Esophagus squamous epithelium (tissue), 5 donors: ENCODE results near the gene ARIH2. TPM values are rescaled to one million over a fixed set of nuclear protein-coding genes. Genes with fewer than 3 reads are reported as not detected.

Experiments
- DNase-seq: peaks from one replicate; lab custom pipeline; 2025; lab: John Stamatoyannopoulos, UW
- H3K27ac ChIP-seq, 4 donors: fragments of 200-600 bp; sonication (generic); one replicate each; pipeline ENCODE4 v1.5.1; 2016 to 2019; ENCODE audit warnings: mild to moderate bottlenecking in 1 of 4
- H3K27me3 ChIP-seq, 4 donors: fragments of 200-600 bp; sonication (generic); 1 replicate in 3 of 4; 2 replicates in 1 of 4; pipeline versions ENCODE4 v1.5.1 to v1.6.0; 2017 to 2021; ENCODE audit warnings: antibody characterized with exemption in 1 of 4
- H3K36me3 ChIP-seq, 3 donors: fragments of 200-600 bp; sonication (generic); one replicate each; pipeline ENCODE4 v1.5.1; 2016 to 2019
- H3K4me1 ChIP-seq, 3 donors: fragments of 200-600 bp; sonication (generic); one replicate each; pipeline ENCODE4 v1.5.1; 2017 to 2019
- H3K4me3 ChIP-seq, 4 donors: fragments of 200-600 bp; sonication (generic); 1 replicate in 3 of 4; 2 replicates in 1 of 4; pipeline ENCODE4 v1.5.1; 2016 to 2019; ENCODE audit warnings: mild to moderate bottlenecking in 2 of 4, moderate library complexity in 1 of 4
- H3K9me3 ChIP-seq, 3 donors: fragments of 200-600 bp; sonication (generic); one replicate each; pipeline ENCODE4 v1.5.1; 2016 to 2019
- CTCF ChIP-seq, 6 experiments: fragments of 450-650 bp in 4 of 6; fragments of 200-600 bp in 2 of 6; sonication (generic) in 2 of 6; IDR thresholded peaks; one replicate each; pipeline ENCODE4 v1.5.1; 2016 to 2019; ENCODE audit warnings: antibody characterized with exemption in 6 of 6, mild to moderate bottlenecking in 4 of 6, moderate library complexity in 4 of 6
- POLR2A ChIP-seq, 4 donors: fragments of 450-650 bp; IDR thresholded peaks; one replicate each; pipeline ENCODE4 v1.6.1; 2017; ENCODE audit warnings: antibody characterized with exemption in 4 of 4, mild to moderate bottlenecking in 4 of 4, moderate library complexity in 3 of 4
- WGBS, 2 donors: methylation state at CpG; one replicate each; pipeline ENCODE4 v1.1.5; 2018; 5-methylcytosine and 5-hydroxymethylcytosine counted together
- intact Hi-C: fragments of 100-400 bp; cut with DNase I; formaldehyde crosslinking; loops from one replicate; pipeline ENCODE4 v1.15.0; 2022
- total RNA-seq, 4 donors: library from RNA; depleted of rRNA; stranded (reverse); fragments of >200 nt; gene quantifications; one replicate each; pipeline ENCODE4 v1.1.0, GENCODE V29; 2016
- donor health status: DM: yes; HTN: yes; CAD: no.

ARIH2 gene
- total RNA-seq, 4 donors from 2014 or later: 54.0 to 74.2 (median 71.3) TPM

DNA sequence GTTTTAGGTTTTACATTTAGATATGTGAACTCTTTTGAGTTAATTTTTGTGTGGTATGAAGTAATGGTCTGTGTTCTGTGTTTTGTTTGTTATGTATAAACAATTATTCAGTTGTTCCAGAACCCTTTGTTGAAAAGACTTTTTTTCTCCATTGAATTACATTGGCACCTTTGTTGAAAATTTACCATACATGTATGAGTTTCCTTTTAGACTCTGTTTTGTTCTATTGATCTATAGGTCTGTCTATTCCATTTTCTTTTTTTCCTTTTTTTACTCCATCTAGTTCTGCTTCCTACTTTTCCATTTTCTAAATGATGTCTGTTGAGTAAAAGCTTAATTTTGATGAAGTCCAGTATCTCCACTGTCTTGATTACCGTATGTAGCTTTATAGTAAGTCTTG, 31.4 kb downstream of the ARIH2 start:
- H3K9me3 ChIP-seq: no peaks in the 10 kb centered on the region
- no peak for TF ChIP-seq POLR2A (IDR thresholded peaks at IDR 0.05)
- TF ChIP-seq CTCF (IDR thresholded peaks at IDR 0.05): no peak
- WGBS, 2 donors: 79 to 87% methylated on average over 1 of the region's 1 CpG
- no peak overlapping the region for H3K27ac ChIP-seq
- intact Hi-C loops: no loop called here
- H3K4me3 ChIP-seq: no peak overlapping the region
- H3K4me1 ChIP-seq: peaks cover 0 to 12% (median 0%) of the 10 kb centered on the region in 3 donors
- DNase-seq: no peak
- no peaks in the 10 kb centered on the region for H3K27me3 ChIP-seq
- H3K36me3 ChIP-seq: peaks cover 0 to 59% (median 9%) of the 10 kb centered on the region in 3 donors

DNA sequence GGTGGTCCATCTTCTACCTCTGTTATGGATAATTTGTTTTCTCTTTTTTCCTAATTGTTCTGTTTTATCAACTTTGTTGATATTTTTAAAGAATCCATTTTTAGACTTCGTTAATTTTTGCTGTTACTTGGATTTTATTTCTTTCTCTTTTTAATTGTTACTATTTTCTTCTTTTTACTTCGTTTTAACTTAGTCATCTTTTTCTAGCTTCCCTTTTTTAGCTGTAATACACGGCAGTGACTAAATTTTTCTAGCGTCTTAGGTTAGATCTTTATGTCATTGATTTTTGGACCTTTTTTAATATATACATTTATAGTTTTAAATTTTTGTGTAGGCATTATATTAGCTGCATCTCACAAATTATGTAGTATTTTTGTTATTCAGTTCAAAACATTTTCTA, 33.1 kb downstream of the ARIH2 start:
- Histone ChIP-seq H3K27ac (no peak overlapping the region), H3K4me1 (peaks cover 0 to 12% (median 0%) of the 10 kb centered on the region in 3 donors), H3K36me3 (peaks cover 0 to 50% (median 9%) of the 10 kb centered on the region in 3 donors), H3K9me3 (no peaks in the 10 kb centered on the region), H3K27me3 (no peaks in the 10 kb centered on the region), H3K4me3 (no peak overlapping the region)
- intact Hi-C loops: no loop called here
- DNase-seq: no peak
- WGBS, 2 donors: 72% methylated on average over 4 of the region's 4 CpGs
- TF ChIP-seq POLR2A (IDR thresholded peaks at IDR 0.05): no peak
- TF ChIP-seq CTCF (IDR thresholded peaks at IDR 0.05): no peak

DNA sequence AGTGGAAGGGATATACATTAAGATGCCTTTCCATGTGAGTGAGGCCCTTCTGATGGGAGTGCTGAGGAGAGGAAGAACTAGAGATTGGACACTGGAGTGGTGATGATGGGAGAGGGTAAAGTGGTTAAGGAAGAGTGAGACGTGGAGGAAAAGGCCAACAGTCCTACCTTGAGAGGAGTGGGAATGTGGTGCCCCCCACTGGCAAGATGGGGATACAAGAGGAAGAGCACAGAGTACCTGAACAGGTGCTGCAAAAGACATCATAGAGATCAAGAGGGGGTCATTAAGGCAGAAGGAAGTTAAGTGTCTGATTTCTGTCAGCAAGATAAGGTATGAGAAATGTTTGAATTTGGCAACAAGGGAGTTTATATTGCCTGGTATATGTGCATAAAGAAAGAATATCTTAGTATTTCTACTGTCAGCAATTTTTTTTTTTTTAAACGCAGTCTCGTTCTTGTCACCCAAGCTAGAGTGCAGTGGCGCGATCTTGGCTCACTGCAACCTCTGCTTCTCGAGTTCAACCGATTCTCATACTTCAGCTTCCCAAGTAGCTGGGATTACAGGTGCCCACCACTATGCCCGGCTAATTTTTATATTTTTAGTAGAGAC, 34.0 kb downstream of the ARIH2 start:
- 84 to 86% methylated on average over 8 of the region's 8 CpGs for WGBS, 2 donors
- Histone ChIP-seq H3K36me3 (peaks cover 0 to 50% (median 9%) of the 10 kb centered on the region in 3 donors), H3K27me3 (no peaks in the 10 kb centered on the region), H3K4me3 (no peak overlapping the region), H3K4me1 (peaks cover 0 to 12% (median 0%) of the 10 kb centered on the region in 3 donors), H3K27ac (no peak overlapping the region), H3K9me3 (no peaks in the 10 kb centered on the region)
- TF ChIP-seq POLR2A (IDR thresholded peaks at IDR 0.05): no peak
- TF ChIP-seq CTCF (IDR thresholded peaks at IDR 0.05): peak in 5 of 6 experiments; percentile 5 to 41 (median 28)
- intact Hi-C loops: no loop called here
- DNase-seq: no peak

DNA sequence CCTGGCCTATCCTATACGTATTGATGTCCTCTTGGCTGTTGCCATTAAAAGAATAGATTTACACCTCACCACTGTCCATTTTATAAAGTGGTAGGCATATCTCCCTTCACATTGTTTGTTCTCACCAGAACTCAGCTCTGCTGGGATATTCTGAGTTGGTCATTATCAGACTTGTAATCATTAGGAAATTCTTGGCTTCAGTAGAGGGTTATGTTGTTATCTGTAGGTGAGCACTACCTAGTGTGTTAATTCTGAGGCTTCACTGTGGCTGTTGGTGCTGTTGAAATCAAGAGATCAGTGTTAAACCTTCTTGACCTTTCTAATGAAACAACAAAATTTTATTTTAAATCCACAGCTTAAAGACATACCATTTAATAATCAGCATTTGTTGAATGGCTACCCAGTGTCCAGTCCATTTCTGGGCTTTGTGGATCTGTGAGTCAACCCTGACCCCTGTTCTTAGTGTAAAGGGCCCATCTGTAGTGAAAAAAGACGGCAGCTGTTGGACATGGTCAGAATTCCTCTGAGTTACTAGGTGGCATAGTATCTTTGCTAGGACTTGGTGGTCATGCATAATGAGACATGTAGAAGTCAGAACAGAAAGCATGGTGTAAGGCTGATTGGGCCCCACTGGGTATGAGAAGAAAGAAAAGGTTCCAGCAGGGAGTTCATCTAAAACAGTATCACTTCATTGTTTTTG, 38.5 kb downstream of the ARIH2 start:
- TF ChIP-seq POLR2A (IDR thresholded peaks at IDR 0.05) (no peak), CTCF (IDR thresholded peaks at IDR 0.05) (no peak)
- H3K9me3 ChIP-seq: no peaks in the 10 kb centered on the region
- H3K36me3 ChIP-seq: peaks cover 0 to 63% (median 15%) of the 10 kb centered on the region in 3 donors
- intact Hi-C loops: no loop called here
- no peak for DNase-seq
- no peaks in the 10 kb centered on the region for H3K27me3 ChIP-seq
- H3K4me1 ChIP-seq: no peaks in the 10 kb centered on the region
- no peak overlapping the region for H3K4me3 ChIP-seq
- 85 to 90% methylated on average over 2 of the region's 2 CpGs for WGBS, 2 donors
- H3K27ac ChIP-seq: no peak overlapping the region

- Histone ChIP-seq H3K4me1 (no peaks in the 10 kb centered on the region), H3K27me3 (no peaks in the 10 kb centered on the region), H3K36me3 (peaks cover 7 to 73% (median 12%) of the 10 kb centered on the region in 3 donors), H3K9me3 (no peaks in the 10 kb centered on the region), H3K27ac (no peak overlapping the region), H3K4me3 (no peak overlapping the region)
- WGBS, 2 donors: 76 to 84% methylated on average over 4 of the region's 4 CpGs
- DNase-seq: no peak
- intact Hi-C loops: no loop called here
- no peak for TF ChIP-seq CTCF (IDR thresholded peaks at IDR 0.05)
- TF ChIP-seq POLR2A (IDR thresholded peaks at IDR 0.05): no peak
Observed at GRCh38 chr3:48960841-48961413, 42.3 kb downstream of the ARIH2 start.
